GM10847 (cell line): ENCODE data around the gene FHIP2A.

ENCODE experiments used
- POLR2A ChIP-seq: IDR thresholded peaks from 2 replicates; pipeline ENCODE4 v1.6.1; 2011; ENCODE audit not compliant: insufficient read length; ENCODE audit errors: extremely low read depth

The FHIP2A gene

DNA sequence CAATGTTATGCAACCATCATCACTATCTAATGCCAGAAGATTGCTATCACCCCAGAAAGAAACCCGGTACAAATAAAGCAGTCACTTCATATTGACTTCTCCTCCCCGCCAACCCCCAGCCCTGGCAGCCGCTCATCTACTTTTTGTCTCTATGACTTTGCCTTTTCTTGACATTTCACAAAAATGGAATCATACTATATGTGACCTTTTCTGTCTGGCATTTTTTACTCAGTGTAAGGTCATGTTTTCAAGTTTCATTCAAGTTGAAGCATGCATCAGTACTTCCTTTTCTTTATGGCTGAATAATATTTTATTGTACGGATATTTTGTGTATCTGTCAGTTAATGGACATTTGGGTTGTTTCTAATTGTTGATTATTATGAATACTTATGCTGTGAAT, 28.1 kb downstream of the FHIP2A start:
- no peak for TF ChIP-seq POLR2A

DNA sequence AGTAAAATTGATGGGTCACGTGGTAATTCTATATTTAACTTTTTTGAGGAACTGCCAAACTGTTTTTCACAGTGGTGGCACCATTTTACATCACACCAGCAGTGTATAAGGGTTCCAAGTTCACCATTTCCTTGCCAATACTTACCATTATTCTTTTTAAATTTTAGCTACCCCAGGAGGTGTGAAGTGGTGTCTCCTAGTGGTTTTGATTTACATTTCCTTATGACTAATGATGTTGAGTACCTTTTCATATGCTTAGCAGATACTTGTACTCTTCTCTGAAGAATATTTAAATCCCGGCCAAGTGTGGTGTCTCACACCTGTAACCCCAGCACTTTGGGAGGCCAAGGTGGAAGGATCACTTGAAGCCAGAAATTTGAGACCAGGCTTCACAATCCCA, 28.5 kb downstream of the FHIP2A start:
- TF ChIP-seq POLR2A: no peak

DNA sequence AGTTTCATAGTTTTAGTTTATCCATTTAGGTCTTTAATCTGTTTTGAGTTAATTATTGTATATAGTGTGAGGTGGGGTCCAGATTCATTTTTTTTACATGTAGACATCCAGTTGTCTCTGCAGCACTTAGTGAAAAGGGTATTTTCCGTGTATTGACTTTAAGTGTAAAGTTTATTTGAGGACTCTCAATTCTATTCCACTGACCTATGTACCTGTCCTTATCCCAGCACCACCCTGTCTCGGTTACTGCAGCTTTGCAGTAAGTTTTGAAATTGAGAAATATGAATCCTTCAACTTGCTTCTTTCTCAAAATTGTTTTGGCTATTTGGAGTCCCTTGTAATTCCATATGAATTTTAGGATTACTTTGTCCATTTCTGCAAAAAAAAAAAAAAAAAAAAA, 29.8 kb downstream of the FHIP2A start:
- TF ChIP-seq POLR2A: no peak

DNA sequence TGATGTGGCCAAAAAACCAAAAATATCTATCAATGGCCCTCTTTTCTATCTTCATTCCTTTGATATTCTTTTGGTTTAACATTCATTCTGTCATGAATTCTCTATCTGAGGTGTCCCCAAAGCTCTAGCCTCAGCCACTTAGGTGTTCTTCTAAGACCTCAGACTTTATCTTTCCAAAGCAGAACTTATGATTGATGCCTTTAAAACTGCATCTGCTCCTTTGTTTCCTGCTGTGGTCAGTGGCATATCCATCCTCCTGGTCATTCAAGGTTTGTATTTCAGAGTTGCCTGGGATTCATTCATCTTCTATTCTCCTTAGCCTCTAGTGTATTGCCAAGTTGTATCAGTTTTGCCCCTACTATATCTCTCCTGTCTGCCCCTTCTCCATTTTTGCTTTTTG, 30.6 kb downstream of the FHIP2A start:
- TF ChIP-seq POLR2A: no peak

DNA sequence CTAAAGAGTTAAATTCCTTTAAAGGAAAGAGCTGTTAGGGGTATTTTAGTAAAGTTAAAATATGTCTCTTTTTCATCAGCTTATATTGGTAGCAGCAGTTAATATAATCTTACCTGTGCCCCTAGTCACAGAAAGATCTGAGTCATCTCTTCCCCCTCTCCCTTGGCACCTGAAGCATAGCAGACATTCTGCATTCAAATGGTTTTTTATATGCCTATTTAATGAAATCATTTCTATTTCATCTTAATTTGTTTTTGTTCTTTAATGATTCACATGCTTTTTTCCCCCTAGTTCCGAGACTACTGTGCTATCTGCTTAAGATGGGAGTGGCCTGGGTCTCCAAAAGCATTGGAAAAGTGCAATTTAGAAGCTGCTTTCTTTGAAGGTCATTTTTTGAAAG, 33.3 kb downstream of the FHIP2A start:
- no peak for TF ChIP-seq POLR2A

DNA sequence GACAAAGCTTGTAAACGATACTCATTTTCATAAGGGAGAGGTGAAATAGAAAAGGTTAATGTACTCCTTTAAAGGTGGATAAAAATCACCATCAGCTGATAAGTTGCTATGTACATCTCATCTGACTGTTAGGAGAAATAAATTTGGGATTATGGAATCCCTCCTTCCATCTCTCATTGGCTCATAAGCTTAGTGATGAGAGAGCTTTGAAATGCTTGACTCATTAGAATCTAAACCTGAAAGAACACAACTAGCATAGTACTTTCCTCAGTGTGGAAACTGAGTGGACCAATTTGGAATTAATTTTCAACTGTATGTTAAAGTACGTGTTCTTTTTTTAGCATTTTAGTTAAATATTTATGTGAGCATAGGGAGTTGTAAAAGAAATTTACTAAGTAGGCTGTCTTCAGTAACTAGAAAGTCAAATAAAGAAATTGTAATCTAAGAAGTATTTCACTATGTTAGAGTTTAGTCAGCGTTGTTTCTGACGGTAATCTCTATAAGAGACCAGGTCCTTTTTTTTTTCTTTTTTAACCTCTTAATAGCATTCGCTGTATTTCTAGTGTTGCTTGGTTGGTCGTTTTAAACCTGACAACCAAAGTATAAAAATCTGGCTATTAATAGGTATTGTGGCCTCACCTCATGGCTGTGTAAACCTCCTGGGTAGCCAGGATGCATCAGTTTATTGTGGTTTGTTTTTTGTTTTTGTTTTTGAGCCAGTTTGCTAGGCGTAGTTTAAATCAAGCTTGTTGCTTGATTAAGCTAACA, 34.4 kb downstream of the FHIP2A start:
- no peak for TF ChIP-seq POLR2A

DNA sequence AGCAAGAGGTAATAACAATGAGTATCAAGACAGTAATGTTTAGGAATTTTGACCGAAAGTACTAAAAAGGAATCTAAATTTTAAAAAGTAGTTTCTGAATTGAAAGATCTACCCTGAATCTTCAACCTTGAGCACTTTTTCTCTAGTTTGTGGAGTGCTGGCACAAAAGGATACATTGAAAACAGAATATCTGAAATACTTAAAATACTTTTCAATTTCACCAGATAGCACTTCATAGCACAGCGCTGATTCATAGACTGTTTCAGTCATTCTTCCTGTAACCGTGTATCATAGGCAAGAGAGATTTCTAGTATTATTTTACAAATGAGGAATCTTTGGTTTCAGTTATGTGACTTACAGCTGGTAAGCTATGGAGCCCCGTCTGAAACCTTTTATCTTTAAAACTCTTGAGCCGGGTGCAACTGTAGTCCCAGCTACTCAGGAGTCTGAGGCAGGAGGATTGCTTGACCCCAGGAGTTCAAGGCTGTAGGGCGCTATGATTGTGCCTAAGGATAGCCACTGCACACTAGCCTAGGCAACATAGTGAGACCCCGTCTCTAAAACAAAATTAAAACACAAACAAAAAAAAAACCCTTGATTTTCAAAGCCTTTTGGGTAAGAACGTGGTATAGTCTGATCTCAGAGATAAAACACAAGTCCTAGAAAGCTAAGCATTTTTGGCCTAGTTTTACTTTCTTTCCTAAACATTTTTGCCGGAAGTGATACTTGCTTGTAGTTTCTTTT, 35.1 kb downstream of the FHIP2A start:
- TF ChIP-seq POLR2A: no peak

DNA sequence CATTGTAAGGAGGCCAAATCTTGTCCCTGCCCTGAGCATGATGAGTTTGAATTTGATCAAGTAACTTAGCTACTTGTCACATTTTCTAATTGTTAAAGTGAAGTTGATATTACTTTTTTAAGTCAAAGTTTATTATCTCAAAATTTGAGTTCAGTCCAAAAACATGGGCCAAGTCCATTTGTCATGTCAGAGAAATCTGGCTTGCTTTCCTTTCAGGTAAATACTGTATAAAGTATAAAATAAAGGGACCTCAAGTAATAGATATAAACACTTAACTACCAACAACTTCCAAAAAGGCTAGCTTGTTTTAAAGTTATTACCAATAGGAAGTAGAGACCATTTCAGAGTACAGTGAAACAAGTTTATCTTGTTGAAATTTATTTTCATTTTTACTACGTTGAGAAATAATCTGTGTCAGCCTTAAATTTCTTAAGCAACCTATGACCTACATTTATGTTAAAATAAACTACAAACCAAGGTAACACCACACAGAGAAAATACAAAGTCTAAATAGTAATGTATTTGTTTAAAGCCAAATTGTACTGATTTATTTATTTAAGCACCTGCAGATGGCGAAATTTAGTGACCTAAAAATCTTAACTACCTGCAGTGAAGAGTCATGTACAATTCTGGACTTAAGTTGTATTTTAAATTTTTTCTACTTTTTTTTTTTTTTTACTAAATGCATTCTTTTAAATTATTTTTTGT, 36.5 kb downstream of the FHIP2A start:
- no peak for TF ChIP-seq POLR2A

DNA sequence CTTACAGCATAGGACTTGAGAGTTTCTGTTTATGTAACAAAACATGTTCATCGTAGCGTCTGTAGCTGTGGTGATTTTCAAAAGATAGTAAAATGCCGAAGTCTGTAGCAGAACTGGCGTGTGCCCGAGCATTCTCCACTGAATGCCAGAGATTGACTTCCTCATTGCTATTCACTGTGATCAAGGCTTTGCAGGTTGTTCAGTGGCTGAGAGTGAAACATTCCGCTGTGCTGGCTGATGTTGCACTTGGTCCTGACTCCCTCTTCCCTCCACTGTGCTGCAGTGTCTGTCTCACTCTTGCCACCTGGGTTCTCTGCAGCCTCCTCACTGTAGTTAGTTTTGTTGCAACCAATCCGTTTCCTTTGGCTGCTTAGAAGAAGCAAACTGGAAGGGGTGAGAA, 37.6 kb downstream of the FHIP2A start:
- no peak for TF ChIP-seq POLR2A

DNA sequence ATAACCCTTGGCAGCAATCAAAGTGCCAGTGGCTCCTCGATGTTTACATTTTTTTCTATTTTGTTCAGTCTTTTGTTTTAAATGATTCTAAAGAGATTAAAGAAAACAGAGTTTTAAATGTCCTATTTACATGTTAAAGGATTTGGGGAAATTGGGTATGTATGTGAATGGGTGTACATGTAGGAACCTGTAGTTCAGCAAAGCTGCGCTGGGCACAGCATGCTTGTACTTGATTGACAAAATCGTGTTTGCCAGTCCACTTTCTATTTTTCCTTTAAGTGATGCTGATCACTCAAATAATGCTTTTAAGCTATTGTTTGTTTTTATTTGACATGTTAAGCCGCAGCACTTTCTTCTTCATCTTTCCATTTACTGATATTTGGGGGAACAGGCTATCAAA, 40.9 kb downstream of the FHIP2A start:
- TF ChIP-seq POLR2A: no peak

DNA sequence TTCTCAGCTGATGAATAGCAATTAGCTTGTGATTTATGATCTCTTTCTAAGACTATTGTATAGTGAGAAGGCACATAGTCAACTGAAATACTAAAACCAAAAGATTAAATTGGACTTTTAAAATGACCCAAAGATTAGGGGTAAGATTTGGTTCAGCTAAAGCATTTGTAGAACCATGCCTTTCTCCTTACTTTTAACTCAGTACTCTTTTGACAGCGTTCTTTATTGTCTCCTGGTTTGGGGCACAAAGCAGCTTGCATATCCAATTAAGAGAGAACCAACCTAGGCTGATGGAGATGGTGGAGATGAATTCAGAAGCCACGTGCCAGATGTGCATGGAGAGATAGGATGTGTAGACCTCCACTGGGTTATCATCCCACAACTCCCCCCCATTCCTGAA, 45.8 kb downstream of the FHIP2A start:
- TF ChIP-seq POLR2A: no peak

DNA sequence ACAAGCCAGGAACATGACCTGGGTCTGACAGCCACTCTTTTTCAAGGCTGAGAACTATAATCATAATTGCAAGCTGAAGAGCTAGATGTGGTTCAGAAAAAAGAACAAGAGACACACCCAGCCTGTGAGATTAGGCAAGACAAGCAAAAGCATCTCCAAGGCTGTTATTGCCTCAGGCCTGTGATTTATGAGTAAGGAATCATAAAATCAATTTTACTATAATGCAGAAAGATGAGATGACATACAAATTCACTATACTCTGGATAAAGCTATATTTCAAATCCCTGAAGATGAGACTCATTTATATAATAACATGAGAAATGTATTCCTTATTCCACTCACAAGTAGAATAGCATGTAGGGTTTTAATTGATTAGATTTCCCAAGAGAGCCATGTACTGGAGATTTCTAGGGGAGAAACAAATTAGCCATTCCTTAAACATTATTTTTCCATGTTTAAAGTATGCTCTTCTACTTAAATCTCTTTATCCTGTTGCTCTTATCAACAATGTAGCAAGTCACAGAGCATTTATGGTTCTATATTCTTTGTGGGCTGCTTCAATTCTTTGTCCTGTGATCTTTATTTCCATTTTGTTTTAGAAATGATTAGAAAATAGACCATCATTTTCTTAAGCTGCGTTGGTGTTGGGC, 47.4 kb downstream of the FHIP2A start:
- no peak for TF ChIP-seq POLR2A

DNA sequence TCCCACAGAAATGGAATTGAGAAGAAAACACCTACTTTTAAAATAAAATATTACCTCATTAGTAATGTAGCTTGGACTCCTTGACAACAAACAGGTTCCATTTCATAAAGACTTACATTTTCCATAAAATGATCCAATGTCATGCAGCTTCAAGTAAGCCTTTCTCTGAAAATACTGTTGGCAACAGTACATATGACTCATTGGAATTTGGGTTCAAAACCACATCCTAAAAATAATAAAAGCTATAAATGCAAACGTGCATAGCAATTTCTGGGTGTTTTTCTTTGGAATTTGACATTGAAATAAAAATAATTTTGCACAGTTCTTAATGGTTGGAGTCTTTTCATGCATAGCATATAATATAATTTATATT, 47.9 kb downstream of the FHIP2A start:
- no peak for TF ChIP-seq POLR2A

DNA sequence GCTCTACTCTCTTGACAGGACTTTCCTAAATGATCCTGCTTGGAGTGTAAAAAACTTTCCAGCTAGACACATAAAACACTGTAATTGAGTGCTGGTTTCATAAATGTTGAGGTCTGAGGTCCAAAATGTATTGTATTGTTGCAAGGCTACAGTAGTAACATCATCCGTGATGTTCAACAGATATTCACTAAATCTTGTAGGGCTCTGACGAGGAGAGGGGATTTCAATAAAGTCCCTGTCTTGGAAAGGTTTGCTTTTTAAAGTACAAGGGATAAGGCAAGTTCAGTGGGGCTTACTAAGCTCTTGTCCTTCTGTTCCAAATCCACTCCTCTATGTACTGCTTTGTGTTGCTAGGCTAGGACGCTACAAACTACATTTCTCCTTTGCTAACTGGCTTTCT, 48.9 kb downstream of the FHIP2A start:
- TF ChIP-seq POLR2A: no peak

DNA sequence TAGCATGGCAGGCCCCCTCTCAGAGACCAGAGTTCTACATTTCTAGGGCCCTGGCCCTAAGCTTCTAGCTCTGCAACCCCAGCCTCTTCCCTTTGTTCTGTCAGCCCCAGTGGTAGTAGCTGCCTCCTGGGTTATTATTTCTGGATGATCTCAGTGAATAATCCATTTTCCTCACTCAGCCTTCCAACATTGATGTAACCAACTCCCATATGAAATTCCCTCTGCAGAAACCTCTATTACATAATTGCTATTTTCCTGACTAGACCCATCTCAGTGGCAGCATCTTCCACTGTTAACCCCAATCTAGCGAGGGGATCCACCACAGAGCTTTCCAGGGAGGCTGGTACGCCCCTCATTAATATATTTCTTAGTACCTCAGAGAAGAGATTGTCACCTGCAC, 49.8 kb downstream of the FHIP2A start:
- TF ChIP-seq POLR2A: no peak
